Mesendoderm (in vitro differentiated cells): Measurements from ENCODE around the gene THOC3.
"Not testable (repeated sequence)": the region's sequence is repeated elsewhere in the genome, so short reads cannot be mapped to it uniquely, and the experiment has no call there.

ENCODE experiments used
- DNase-seq: peaks from one replicate; pipeline ENCODE4 v3.0.0; 2013
- H2AK5ac ChIP-seq: 2 replicates; pipeline ENCODE4 v1.6.1; 2013; ENCODE audit warnings: low read length, inconsistent platforms
- H2BK120ac ChIP-seq: 2 replicates; pipeline ENCODE4 v1.6.1; 2013; ENCODE audit warnings: low read depth, mild to moderate bottlenecking, low read length, moderate library complexity, mixed read lengths
- H2BK15ac ChIP-seq: replicated peaks from 2 replicates; pipeline ENCODE4 v1.6.1; 2013; ENCODE audit warnings: low read depth, mild to moderate bottlenecking, moderate library complexity
- H2BK5ac ChIP-seq: 2 replicates; pipeline ENCODE4 v1.6.1; 2013; ENCODE audit warnings: low read length, inconsistent platforms
- H3K18ac ChIP-seq: 2 replicates; pipeline ENCODE4 v1.6.1; 2013; ENCODE audit warnings: mild to moderate bottlenecking, low read length, mixed read lengths
- H3K23ac ChIP-seq: one replicate; pipeline ENCODE4 v1.6.1; 2013; ENCODE audit warnings: low read length
- H3K27ac ChIP-seq: 2 replicates; pipeline ENCODE4 v1.5.1; 2013; ENCODE audit warnings: low read depth, mild to moderate bottlenecking, inconsistent platforms, low read length, moderate library complexity
- H3K27me3 ChIP-seq: 2 replicates; pipeline ENCODE4 v1.6.1; 2013; ENCODE audit warnings: low read length, control low read depth, mild to moderate bottlenecking, inconsistent platforms; ENCODE audit not compliant: insufficient read depth, poor library complexity
- H3K36me3 ChIP-seq: 2 replicates; pipeline ENCODE4 v1.6.1; 2013; ENCODE audit warnings: low read length, inconsistent platforms; ENCODE audit not compliant: control insufficient read depth, insufficient read depth
- H3K4ac ChIP-seq: one replicate; pipeline ENCODE4 v1.6.1; 2013; ENCODE audit warnings: low read depth, mild to moderate bottlenecking, low read length, moderate library complexity
- H3K4me1 ChIP-seq: 2 replicates; pipeline ENCODE4 v1.6.1; 2013; ENCODE audit warnings: low read depth, low read length, inconsistent platforms; ENCODE audit not compliant: control insufficient read depth
- H3K4me2 ChIP-seq: 2 replicates; pipeline ENCODE4 v1.6.1; 2013; ENCODE audit warnings: low read length
- H3K4me3 ChIP-seq: 2 replicates; pipeline ENCODE4 v1.5.1; 2013; ENCODE audit warnings: mild to moderate bottlenecking, low read length
- H3K56ac ChIP-seq: one replicate; pipeline ENCODE4 v1.6.1; 2013; ENCODE audit warnings: low read length
- H3K79me1 ChIP-seq: 2 replicates; pipeline ENCODE4 v1.6.1; 2013; ENCODE audit warnings: low read length, inconsistent platforms
- H3K79me2 ChIP-seq: 2 replicates; pipeline ENCODE4 v1.6.1; 2013; ENCODE audit warnings: mild to moderate bottlenecking, low read length; ENCODE audit not compliant: control insufficient read depth, insufficient read depth
- H3K9ac ChIP-seq: 2 replicates; pipeline ENCODE4 v1.6.1; 2013; ENCODE audit warnings: low read length, inconsistent platforms
- H4K5ac ChIP-seq: one replicate; pipeline ENCODE4 v1.6.1; 2013; ENCODE audit warnings: low read length
- H4K8ac ChIP-seq: one replicate; pipeline ENCODE4 v1.6.1; 2013; ENCODE audit warnings: low read depth, mild to moderate bottlenecking, control low read depth, low read length, moderate library complexity
- WGBS: extraction: QIAGEN DNeasy Blood & Tissue Kit; methylation state at CpG from one replicate; pipeline ENCODE4 v1.1.7; 2013; ENCODE audit warnings: low lambda C conversion rate, missing lambda C conversion rate; ENCODE audit not compliant: insufficient coverage; ENCODE audit errors: extremely low coverage; 5-methylcytosine and 5-hydroxymethylcytosine counted together

THOC3 gene

GRCh38 chr5:175938489-175938888, 29.6 kb downstream of the THOC3 start:
- not testable (repeated sequence) for H3K79me2 ChIP-seq, H3K9ac ChIP-seq, H3K56ac ChIP-seq, H3K4me3 ChIP-seq, H3K79me1 ChIP-seq, H2BK120ac ChIP-seq, H2BK5ac ChIP-seq, H4K8ac ChIP-seq, H4K5ac ChIP-seq, H3K27ac ChIP-seq, H3K18ac ChIP-seq, H3K4me1 ChIP-seq, H3K27me3 ChIP-seq, H2AK5ac ChIP-seq, H2BK15ac ChIP-seq, H3K36me3 ChIP-seq, DNase-seq, H3K4me2 ChIP-seq, H3K4ac ChIP-seq, H3K23ac ChIP-seq
- WGBS, result no CpG with 5 or more reads among the region's 1 CpG

GRCh38 chr5:175928752-175929151, 39.4 kb downstream of the THOC3 start:
- not testable (repeated sequence) for H2AK5ac ChIP-seq, H3K18ac ChIP-seq, DNase-seq, H3K79me1 ChIP-seq, H3K56ac ChIP-seq, H3K79me2 ChIP-seq, H3K36me3 ChIP-seq, H4K5ac ChIP-seq, H3K4ac ChIP-seq, H3K4me1 ChIP-seq, H3K4me2 ChIP-seq, H2BK5ac ChIP-seq, H3K27ac ChIP-seq, H3K9ac ChIP-seq, H3K23ac ChIP-seq, H4K8ac ChIP-seq, H3K27me3 ChIP-seq, H3K4me3 ChIP-seq, H2BK15ac ChIP-seq, H2BK120ac ChIP-seq
- WGBS, result no CpG with 5 or more reads among the region's 1 CpG

GRCh38 chr5:175925106-175925505, 43.0 kb downstream of the THOC3 start:
- WGBS, result no CpG with 5 or more reads among the region's 4 CpGs

GRCh38 chr5:175922192-175922885, 45.8 kb downstream of the THOC3 start:
- H2AK5ac ChIP-seq, result no peak overlapping the region
- H3K27ac ChIP-seq, result no peak overlapping the region
- H4K8ac ChIP-seq, result no peak overlapping the region
- no peak overlapping the region for H3K56ac ChIP-seq
- H2BK5ac ChIP-seq, result no peak overlapping the region
- no peak overlapping the region for H2BK15ac ChIP-seq
- no CpG with 5 or more reads among the region's 3 CpGs for WGBS
- no peaks in the 10 kb centered on the region for H3K36me3 ChIP-seq
- no peak overlapping the region for H3K9ac ChIP-seq
- no peaks in the 10 kb centered on the region for H3K79me2 ChIP-seq
- H3K4me2 ChIP-seq, result no peak overlapping the region
- no peak overlapping the region for H3K4ac ChIP-seq
- H4K5ac ChIP-seq, result no peak overlapping the region
- no peak for DNase-seq
- no peak overlapping the region for H3K23ac ChIP-seq
- H3K4me3 ChIP-seq, result no peak overlapping the region
- no peaks in the 10 kb centered on the region for H3K4me1 ChIP-seq
- no peak overlapping the region for H2BK120ac ChIP-seq
- peaks cover 6% of the 10 kb centered on the region for H3K79me1 ChIP-seq
- no peaks in the 10 kb centered on the region for H3K27me3 ChIP-seq
- no peak overlapping the region for H3K18ac ChIP-seq

More at GRCh38 chr5:175925106-175925505, 43.0 kb downstream of the THOC3 start:
- not testable (repeated sequence) for H3K4me2 ChIP-seq, DNase-seq, H3K18ac ChIP-seq, H3K4me1 ChIP-seq, H3K56ac ChIP-seq, H3K23ac ChIP-seq, H2BK15ac ChIP-seq, H3K9ac ChIP-seq, H2BK5ac ChIP-seq, H4K8ac ChIP-seq, H3K79me2 ChIP-seq, H2AK5ac ChIP-seq, H3K4ac ChIP-seq, H3K36me3 ChIP-seq, H3K4me3 ChIP-seq, H3K27ac ChIP-seq, H4K5ac ChIP-seq, H2BK120ac ChIP-seq, H3K27me3 ChIP-seq, H3K79me1 ChIP-seq

- no peaks in the 10 kb centered on the region for H3K36me3 ChIP-seq
- H4K5ac ChIP-seq, result no peak overlapping the region
- H3K27me3 ChIP-seq, result no peaks in the 10 kb centered on the region
- no peak overlapping the region for H4K8ac ChIP-seq
- H3K18ac ChIP-seq, result no peak overlapping the region
- no peak overlapping the region for H3K27ac ChIP-seq
- WGBS, result no CpG with 5 or more reads among the region's 9 CpGs
- H3K23ac ChIP-seq, result no peak overlapping the region
- H3K4ac ChIP-seq, result no peak overlapping the region
- H3K79me2 ChIP-seq, result no peaks in the 10 kb centered on the region
- H2BK15ac ChIP-seq, result no peak overlapping the region
- no peak overlapping the region for H3K9ac ChIP-seq
- no peak overlapping the region for H2BK120ac ChIP-seq
- H2BK5ac ChIP-seq, result no peak overlapping the region
- H3K4me3 ChIP-seq, result no peak overlapping the region
- no peak overlapping the region for H3K4me2 ChIP-seq
- H2AK5ac ChIP-seq, result no peak overlapping the region
- peaks cover 6% of the 10 kb centered on the region for H3K79me1 ChIP-seq
- H3K4me1 ChIP-seq, result no peaks in the 10 kb centered on the region
- H3K56ac ChIP-seq, result no peak overlapping the region
- no peak for DNase-seq
Observed at GRCh38 chr5:175921061-175921730, 46.9 kb downstream of the THOC3 start.
